ENCODE data around the gene HTATSF1.

- TF ChIP-seq POLR2AphosphoS5 (IDR thresholded peaks at IDR 0.05; ENCODE audit: low read depth, low read length) (no peak), POLR2A (IDR thresholded peaks at IDR 0.05; ENCODE audit: low read depth, low read length) (no peak), TAF1 (IDR thresholded peaks at IDR 0.05; ENCODE audit: low read depth, low read length) (no peak), PAX5 (IDR thresholded peaks at IDR 0.05; ENCODE audit: insufficient read depth, low read length, severe bottlenecking) (no peak)
Observed at GRCh38 chrX:136480383-136480782, 17.0 kb upstream of the HTATSF1 start.

All from GM12891 (cell line).